ENCODE measurements around the gene CNFN. TPM values are rescaled to one million over a fixed set of nuclear protein-coding genes. Genes with fewer than 3 reads are reported as not detected.
"Not testable (repeated sequence)": the region's sequence is repeated elsewhere in the genome, so short reads cannot be mapped to it uniquely, and the experiment has no call there.

CNFN gene
- total and polyA plus RNA-seq, 7 donors: 0.24 to 1.0 (median 0.84) TPM; not detected in 4

DNA sequence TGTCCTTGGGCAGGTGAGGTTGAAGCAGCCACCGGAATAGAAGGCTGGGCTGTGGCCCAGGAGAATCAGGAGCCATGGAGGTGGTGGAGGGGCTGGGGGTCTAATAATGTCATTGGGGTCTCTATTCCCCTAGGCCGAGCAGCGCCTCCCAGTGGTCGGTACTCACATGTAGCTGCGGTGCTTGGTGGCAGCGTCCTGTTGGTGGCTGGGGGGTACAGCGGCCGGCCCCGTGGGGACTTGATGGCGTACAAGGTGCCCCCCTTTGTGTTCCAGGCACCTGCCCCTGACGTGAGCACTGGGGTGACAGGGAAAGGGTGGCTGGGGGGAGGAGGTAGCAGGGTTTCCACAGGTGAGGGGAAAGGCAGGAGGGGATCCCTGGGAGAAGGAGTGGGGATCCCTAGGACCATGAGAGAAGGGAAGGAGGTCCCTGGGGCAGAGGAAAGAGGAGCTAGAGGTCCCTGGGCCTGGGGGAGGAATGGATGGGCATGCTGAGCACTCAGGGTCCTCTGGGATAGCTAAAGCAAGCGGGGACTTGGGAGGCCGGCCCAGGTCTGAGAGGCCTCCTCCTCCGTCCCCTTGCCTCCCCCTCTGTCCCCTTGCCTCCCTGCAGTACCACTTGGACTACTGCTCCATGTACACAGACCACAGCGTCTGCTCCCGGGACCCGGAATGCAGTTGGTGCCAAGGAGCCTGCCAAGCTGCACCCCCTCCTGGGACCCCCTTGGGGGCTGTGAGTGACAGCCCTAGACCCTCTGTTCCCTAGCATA is 46.6 kb downstream of the CNFN start:
- no peak for DNase-seq
- no peak overlapping the region for H3K27ac ChIP-seq
- H3K9me3 ChIP-seq: no peaks in the 10 kb centered on the region
- H3K36me3 ChIP-seq (ENCODE audit: insufficient read depth in 1 of 2, low read depth in 1 of 2): peaks cover 0 to 66% of the 10 kb centered on the region in 2 donors
- intact Hi-C loops (cut with DNase I): no loop called here
- H3K4me1 ChIP-seq: peaks cover 6% of the 10 kb centered on the region
- no peak for ATAC-seq
- TF ChIP-seq CTCF (IDR thresholded peaks at IDR 0.05): no peak
- no peaks in the 10 kb centered on the region for H3K27me3 ChIP-seq (ENCODE audit: insufficient read depth in 3 of 3, low read length in 2 of 3)
- no peak overlapping the region for H3K4me3 ChIP-seq
- WGBS, 3 donors: 85 to 90% (median 85%) methylated on average over 16 to 17 of the region's 17 CpGs

- WGBS, 3 donors: 94 to 99% (median 95%) methylated on average over 4 of the region's 4 CpGs
- H3K4me3 ChIP-seq; DNase-seq; H3K27me3 ChIP-seq (ENCODE audit: insufficient read depth in 3 of 3, low read length in 2 of 3); H3K9me3 ChIP-seq; ATAC-seq; intact Hi-C loops (cut with DNase I); H3K4me1 ChIP-seq; H3K27ac ChIP-seq: not testable (repeated sequence)
- peaks cover 0 to 75% of the 10 kb centered on the region in 2 donors for H3K36me3 ChIP-seq (ENCODE audit: insufficient read depth in 1 of 2, low read depth in 1 of 2)
These were observed 50.2 kb downstream of the CNFN start for GRCh38 chr19:42339922-42340321.

- ATAC-seq; H3K4me1 ChIP-seq; H3K4me3 ChIP-seq; H3K9me3 ChIP-seq; intact Hi-C loops (cut with DNase I); H3K27ac ChIP-seq; H3K27me3 ChIP-seq (ENCODE audit: insufficient read depth in 3 of 3, low read length in 2 of 3); DNase-seq: not testable (repeated sequence)
- 88 to 89% (median 88%) methylated on average over 7 of the region's 7 CpGs for WGBS, 3 donors
- H3K36me3 ChIP-seq (ENCODE audit: insufficient read depth in 1 of 2, low read depth in 1 of 2): peaks cover 0 to 71% of the 10 kb centered on the region in 2 donors
These were observed 50.8 kb downstream of the CNFN start for GRCh38 chr19:42339126-42339860.

Other genes starting within 250 kb of the CNFN start
- gene DEDD2, start 172.6 kb downstream of the CNFN start, total RNA-seq: 10 to 100 TPM in 3 of 4 donors, 1 to 10 TPM in 1; 8.8 to 22.5 (median 11.6) TPM
- gene DEDD2, start 172.6 kb downstream of the CNFN start, polyA plus RNA-seq: 10 to 100 TPM; 11.6 to 26.1 (median 20.5) TPM
- gene ZNF526, start 170.0 kb downstream of the CNFN start, total RNA-seq: 1 to 10 TPM; 4.2 to 7.9 (median 6.0) TPM
- 1 to 10 TPM; 3.4 to 7.4 (median 5.0) TPM for gene ZNF526, start 170.0 kb downstream of the CNFN start, polyA plus RNA-seq
- 10 to 100 TPM; 48.7 to 64.8 (median 58.1) TPM for gene GSK3A, start 147.7 kb downstream of the CNFN start, total RNA-seq
- gene GSK3A, start 147.7 kb downstream of the CNFN start, polyA plus RNA-seq: 100 to 1,000 TPM in 1 of 3 donors, 10 to 100 TPM in 2; 70.1 to 117 (median 81.1) TPM
- 10 to 100 TPM; 10.0 to 13.5 (median 11.8) TPM for gene ERF, start 135.2 kb downstream of the CNFN start, total RNA-seq
- 10 to 100 TPM in 2 of 3 donors, 1 to 10 TPM in 1; 7.1 to 11.7 (median 11.4) TPM for gene ERF, start 135.2 kb downstream of the CNFN start, polyA plus RNA-seq
- 10 to 100 TPM; 28.8 to 55.0 (median 44.2) TPM for gene CIC, start 121.0 kb downstream of the CNFN start, total RNA-seq
- gene CIC, start 121.0 kb downstream of the CNFN start, polyA plus RNA-seq: 10 to 100 TPM; 17.1 to 39.3 (median 18.1) TPM
- gene PRR19, start 88.2 kb downstream of the CNFN start, total RNA-seq: under 1 TPM in 2 of 4 donors, not detected in 2; 0.19 to 0.51 TPM
- under 1 TPM; 0.17 to 0.73 (median 0.60) TPM for gene PRR19, start 88.2 kb downstream of the CNFN start, polyA plus RNA-seq
- gene PAFAH1B3, start 87.7 kb downstream of the CNFN start, total RNA-seq: 1 to 10 TPM; 4.0 to 7.4 (median 6.4) TPM
- 10 to 100 TPM; 12.8 to 17.1 (median 14.8) TPM for gene PAFAH1B3, start 87.7 kb downstream of the CNFN start, polyA plus RNA-seq
- 1 to 10 TPM in 1 of 4 donors, under 1 TPM in 2, not detected in 1; 0.50 to 1.1 (median 0.52) TPM for gene TMEM145, start 77.0 kb downstream of the CNFN start, total RNA-seq
- 1 to 10 TPM in 1 of 3 donors, under 1 TPM in 2; 0.21 to 2.5 (median 0.57) TPM for gene TMEM145, start 77.0 kb downstream of the CNFN start, polyA plus RNA-seq
- 10 to 100 TPM in 3 of 4 donors, 1 to 10 TPM in 1; 7.9 to 21.1 (median 16.8) TPM for gene MEGF8, start 64.7 kb downstream of the CNFN start, total RNA-seq
- gene MEGF8, start 64.7 kb downstream of the CNFN start, polyA plus RNA-seq: 1 to 10 TPM; 3.3 to 8.1 (median 4.3) TPM
- 10 to 100 TPM in 2 of 4 donors, 1 to 10 TPM in 2; 5.3 to 27.7 (median 10.5) TPM for gene LIPE, start 37.1 kb upstream of the CNFN start, total RNA-seq
- 10 to 100 TPM in 1 of 3 donors, 1 to 10 TPM in 2; 6.4 to 14.2 (median 9.3) TPM for gene LIPE, start 37.1 kb upstream of the CNFN start, polyA plus RNA-seq
- not detected for gene CXCL17, start 52.6 kb upstream of the CNFN start, total RNA-seq
- under 1 TPM in 2 of 3 donors, not detected in 1; 0.05 to 0.11 TPM for gene CXCL17, start 52.6 kb upstream of the CNFN start, polyA plus RNA-seq
- 1 to 10 TPM; 1.0 to 4.8 (median 1.8) TPM for gene CEACAM1, start 138.2 kb upstream of the CNFN start, total RNA-seq
- 1 to 10 TPM in 1 of 3 donors, under 1 TPM in 2; 0.62 to 1.4 (median 0.83) TPM for gene CEACAM1, start 138.2 kb upstream of the CNFN start, polyA plus RNA-seq
- under 1 TPM in 1 of 4 donors, not detected in 3; 0.25 TPM for gene CEACAM8, start 204.6 kb upstream of the CNFN start, total RNA-seq
- gene CEACAM8, start 204.6 kb upstream of the CNFN start, polyA plus RNA-seq: under 1 TPM in 1 of 3 donors, not detected in 2; 0.03 TPM